Measurements from ENCODE around the gene RAB24.

- no peak for TF ChIP-seq POLR2A (IDR thresholded peaks at IDR 0.05; ENCODE audit: low read depth, low read length)
- no peak for TF ChIP-seq CTCF (conservative IDR thresholded peaks at IDR 0.05; ENCODE audit: low read depth, low read length)
- no peak for TF ChIP-seq RFX5 (IDR thresholded peaks at IDR 0.05; ENCODE audit: low read depth, low read length)
- TF ChIP-seq CHD1 (IDR thresholded peaks at IDR 0.05; ENCODE audit: low read depth, low read length): no peak
- TF ChIP-seq CEBPB (IDR thresholded peaks at IDR 0.05; ENCODE audit: low read depth, low read length): no peak
- TF ChIP-seq USF2 (IDR thresholded peaks at IDR 0.05; ENCODE audit: low read depth, low read length): no peak
- TF ChIP-seq FOS (IDR thresholded peaks at IDR 0.05; ENCODE audit: low read depth, low read length): no peak
- TF ChIP-seq MAZ (IDR thresholded peaks at IDR 0.05; ENCODE audit: borderline replicate concordance, low read depth, low read length): no peak
- TF ChIP-seq SMC3 (IDR thresholded peaks at IDR 0.05; ENCODE audit: low read depth, low read length): no peak
Measured at GRCh38 chr5:177314376-177315342, 11.1 kb upstream of the RAB24 start.
